Astrocyte (in vitro differentiated cells and primary cell): Measurements from ENCODE around the gene STK31.

ENCODE experiments used
- EZH2 ChIP-seq: IDR thresholded peaks from 2 replicates; pipeline ENCODE4 v1.6.1; 2012; ENCODE audit warnings: mild to moderate bottlenecking, low read length, inconsistent platforms; ENCODE audit not compliant: insufficient read depth
- TF ChIP-seq, protein P1 (sequence below): IDR thresholded peaks from 2 replicates; pipeline ENCODE4 v1.5.1; 2011; ENCODE audit warnings: low read depth, mild to moderate bottlenecking, inconsistent platforms, low read length, moderate library complexity; ENCODE audit not compliant: insufficient read depth

DNA sequence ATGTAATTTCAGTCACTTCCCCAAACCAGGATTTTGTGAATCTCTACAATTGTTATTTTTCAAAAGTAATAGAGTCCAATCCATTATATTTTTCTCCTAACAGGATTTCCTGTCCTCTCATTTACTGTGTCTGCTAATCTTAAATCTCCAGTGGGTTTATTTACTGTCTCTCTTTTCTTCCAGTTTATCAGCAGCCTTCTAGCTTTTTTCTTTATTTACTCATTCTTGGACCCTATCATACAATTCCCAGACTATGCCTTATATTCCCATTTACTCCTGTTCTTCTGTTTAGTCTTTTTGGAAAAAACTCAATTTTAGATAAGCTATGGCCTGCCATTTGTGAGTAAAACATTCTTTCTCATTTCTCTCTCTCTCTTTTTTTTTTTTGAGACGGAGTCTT is 94.7 kb downstream of the STK31 start:
- TF ChIP-seq, protein P1, sequence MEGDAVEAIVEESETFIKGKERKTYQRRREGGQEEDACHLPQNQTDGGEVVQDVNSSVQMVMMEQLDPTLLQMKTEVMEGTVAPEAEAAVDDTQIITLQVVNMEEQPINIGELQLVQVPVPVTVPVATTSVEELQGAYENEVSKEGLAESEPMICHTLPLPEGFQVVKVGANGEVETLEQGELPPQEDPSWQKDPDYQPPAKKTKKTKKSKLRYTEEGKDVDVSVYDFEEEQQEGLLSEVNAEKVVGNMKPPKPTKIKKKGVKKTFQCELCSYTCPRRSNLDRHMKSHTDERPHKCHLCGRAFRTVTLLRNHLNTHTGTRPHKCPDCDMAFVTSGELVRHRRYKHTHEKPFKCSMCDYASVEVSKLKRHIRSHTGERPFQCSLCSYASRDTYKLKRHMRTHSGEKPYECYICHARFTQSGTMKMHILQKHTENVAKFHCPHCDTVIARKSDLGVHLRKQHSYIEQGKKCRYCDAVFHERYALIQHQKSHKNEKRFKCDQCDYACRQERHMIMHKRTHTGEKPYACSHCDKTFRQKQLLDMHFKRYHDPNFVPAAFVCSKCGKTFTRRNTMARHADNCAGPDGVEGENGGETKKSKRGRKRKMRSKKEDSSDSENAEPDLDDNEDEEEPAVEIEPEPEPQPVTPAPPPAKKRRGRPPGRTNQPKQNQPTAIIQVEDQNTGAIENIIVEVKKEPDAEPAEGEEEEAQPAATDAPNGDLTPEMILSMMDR = no peak
- no peak for TF ChIP-seq EZH2
